NCI-H2227 (cell line): ENCODE measurements around the gene GBA2.

Experiments used
- DNase-seq: peaks from one replicate; lab custom pipeline; 2025; ENCODE audit not compliant: unreplicated experiment; lab: John Stamatoyannopoulos, UW

Gene GBA2

DNA sequence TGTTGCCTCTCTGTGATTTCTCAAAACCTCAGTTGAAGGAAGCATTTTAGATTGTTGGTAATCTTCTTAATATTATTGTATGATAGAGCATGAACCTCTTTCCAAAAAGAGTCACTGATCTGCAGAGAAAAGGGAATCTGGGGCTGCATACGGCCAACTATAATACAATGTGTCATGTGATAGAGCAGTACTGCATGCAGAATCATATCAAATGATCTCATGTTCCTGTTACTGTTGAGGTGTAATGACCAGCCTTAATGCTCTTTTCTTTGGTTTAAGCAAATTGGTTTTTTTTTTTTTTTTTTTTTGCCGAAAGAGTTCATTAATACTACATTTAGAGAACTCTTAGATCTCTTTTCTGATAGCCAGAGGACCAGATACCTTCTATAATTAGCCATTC is 18.0 kb upstream of the GBA2 start:
- DNase-seq, result no peak

- DNase-seq, result no peak
Measured at GRCh38 chr9:35763803-35764202, 14.8 kb upstream of the GBA2 start.

GRCh38 chr9:35763181-35763580 is 14.2 kb upstream of the GBA2 start:
- DNase-seq, result no peak

DNA sequence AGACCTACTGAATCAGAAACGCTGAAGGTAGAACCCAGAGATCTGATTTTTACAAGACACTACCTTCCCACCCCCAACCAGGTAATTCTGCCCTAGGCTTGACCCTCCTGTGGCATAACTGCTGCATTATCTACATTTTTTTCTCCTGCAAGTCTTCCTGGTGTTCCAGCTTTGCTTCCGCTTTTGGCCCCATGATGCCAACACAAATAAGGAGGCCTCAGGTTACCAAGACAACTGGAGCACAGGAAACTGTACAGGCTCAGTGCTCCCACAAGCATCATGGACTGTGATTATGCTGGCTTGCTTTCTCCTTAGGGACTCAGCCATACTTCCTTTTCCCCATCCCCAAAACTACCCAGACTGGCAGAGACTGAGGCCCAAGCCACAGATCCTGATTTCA is 11.6 kb upstream of the GBA2 start:
- no peak for DNase-seq

DNA sequence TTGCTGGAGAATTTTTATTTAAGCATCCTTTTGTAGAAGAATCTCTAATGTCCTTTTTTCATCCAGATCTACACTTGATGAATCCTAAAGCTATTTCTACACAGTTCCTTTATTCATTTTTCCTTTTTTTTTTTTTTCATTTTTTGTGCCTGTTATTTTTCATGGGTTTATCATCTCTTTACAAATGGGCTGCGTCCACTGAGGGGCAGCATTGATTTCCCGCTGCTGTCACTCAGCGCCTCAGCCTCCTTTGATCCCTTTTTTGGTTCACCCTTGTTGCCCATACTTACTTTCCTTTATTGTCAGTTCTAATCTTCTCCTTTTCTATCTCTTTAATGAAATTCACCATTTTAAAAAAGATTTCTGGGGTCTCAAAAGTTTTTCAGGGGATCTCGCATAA is 10.8 kb upstream of the GBA2 start:
- DNase-seq, result no peak

- DNase-seq, result no peak
Measured at GRCh38 chr9:35758475-35759050, 9.5 kb upstream of the GBA2 start.

DNA sequence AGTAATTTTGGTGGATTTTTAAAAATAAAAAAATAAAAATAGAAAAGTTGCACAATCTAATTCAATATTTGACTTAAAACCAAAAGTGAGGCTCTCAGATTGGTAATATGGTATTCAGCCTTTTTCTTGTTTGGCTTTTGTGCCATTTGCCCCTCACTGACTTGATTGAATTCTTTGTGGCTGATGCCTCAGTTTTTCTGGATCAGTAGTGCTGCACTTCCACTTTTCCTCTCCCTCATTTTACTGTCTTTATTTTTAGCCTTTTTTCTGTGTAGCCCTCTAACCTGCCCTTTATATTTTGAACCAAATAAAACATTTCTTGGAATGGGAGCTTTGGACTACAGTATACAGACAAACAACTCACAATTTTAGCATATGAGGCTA is 8.9 kb upstream of the GBA2 start:
- DNase-seq, result no peak

DNA sequence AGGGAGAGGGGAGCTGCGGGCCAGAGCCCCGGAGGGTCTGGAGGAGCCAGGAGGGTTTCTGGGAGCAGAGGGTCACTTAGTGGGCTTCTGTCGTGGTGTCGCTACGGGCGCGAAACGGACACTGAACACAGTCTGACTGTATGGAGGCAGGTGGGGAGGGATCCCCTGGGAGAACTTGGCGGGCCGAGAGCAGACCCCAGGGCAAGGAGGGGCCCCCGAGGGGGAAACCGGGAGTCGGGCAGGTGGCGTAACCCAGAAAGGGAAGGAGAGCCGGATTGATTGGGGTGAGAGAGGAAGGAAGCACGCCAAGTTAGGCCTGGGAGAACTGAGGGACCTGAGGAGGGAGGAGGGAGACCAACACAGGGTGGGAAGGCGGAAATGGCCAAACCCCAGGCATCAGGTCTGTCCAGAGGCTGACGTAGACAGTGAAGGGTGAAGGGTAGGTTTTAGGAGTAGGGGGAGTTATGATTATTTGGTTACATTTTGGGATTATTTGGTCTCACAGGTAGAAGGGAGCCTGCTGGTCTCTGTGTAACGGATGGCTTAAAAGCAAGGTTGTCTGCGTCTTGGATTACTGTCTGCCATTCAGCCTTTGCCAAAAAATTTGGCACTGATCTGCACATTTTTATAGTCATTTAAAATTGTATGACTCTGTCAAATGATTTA is 8.3 kb upstream of the GBA2 start:
- DNase-seq, result peak; percentile 43

- DNase-seq, result peak; percentile 58
Measured at GRCh38 chr9:35756275-35757225, 7.5 kb upstream of the GBA2 start.

DNA sequence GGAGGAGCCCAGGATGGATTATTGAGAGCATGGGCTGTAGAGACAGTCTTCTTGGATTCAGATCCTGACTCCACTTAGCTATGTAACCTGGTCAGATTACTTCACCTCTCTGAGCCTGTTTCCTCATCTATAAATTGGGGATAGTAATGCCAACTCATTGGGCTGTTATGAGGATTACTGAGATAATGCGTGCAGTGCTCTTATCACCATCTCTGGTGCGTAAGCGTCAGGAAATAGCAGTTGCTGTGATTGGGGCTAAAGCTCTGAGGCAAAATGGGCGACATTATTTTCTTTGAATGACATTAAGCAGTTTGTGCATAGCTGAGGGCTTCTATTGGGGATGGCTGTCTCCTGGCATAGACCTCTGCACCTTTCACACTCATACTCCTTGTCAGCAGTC is 6.0 kb upstream of the GBA2 start:
- no peak for DNase-seq

GRCh38 chr9:35754264-35754663 is 5.2 kb upstream of the GBA2 start, which contains the start of gene MSMP:
Gene MSMP (minus strand): TSS chr9:35754276. CDS start chr9:35754129, 147 bp downstream.
- DNase-seq, result no peak

GRCh38 chr9:35753466-35753865 is 4.4 kb upstream of the GBA2 start:
- no peak for DNase-seq

GRCh38 chr9:35750256-35750531 is 1.2 kb upstream of the GBA2 start:
- no peak for DNase-seq

DNA sequence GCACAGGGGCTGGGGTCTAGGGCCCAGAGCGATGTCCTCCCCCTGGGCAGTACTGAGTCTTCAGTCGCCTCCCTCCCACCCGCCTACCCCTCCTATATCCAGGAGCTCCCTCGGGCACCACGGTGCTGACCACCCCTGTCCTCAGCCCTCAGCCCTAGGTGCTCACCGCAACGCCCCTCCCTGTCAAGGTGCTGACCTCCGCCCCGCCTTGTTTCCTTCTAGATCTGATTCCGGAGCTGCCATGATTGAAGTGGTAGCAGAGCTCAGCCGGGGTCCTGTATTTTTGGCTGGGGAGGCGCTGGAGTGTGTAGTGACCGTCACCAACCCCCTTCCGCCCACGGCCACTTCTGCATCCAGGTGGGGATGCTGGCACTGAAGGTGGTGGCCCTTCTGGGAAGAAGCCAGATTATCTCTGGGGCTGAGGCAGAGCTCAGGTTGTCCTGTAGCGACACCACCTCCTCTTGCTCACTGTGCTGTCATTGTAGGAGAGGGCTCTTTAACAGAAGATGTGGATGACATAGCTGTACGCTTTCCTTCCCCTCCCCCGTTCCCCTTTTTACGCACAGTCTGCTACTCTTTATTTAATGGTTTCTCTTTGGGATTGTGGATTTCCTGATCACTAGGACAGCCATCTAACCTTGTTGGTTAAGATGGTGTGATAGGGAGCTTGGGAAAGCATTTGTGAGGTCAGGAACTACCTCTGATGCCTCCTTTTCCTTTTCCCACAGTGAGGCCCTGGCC is 657 bp upstream of the GBA2 start:
- no peak for DNase-seq

DNA sequence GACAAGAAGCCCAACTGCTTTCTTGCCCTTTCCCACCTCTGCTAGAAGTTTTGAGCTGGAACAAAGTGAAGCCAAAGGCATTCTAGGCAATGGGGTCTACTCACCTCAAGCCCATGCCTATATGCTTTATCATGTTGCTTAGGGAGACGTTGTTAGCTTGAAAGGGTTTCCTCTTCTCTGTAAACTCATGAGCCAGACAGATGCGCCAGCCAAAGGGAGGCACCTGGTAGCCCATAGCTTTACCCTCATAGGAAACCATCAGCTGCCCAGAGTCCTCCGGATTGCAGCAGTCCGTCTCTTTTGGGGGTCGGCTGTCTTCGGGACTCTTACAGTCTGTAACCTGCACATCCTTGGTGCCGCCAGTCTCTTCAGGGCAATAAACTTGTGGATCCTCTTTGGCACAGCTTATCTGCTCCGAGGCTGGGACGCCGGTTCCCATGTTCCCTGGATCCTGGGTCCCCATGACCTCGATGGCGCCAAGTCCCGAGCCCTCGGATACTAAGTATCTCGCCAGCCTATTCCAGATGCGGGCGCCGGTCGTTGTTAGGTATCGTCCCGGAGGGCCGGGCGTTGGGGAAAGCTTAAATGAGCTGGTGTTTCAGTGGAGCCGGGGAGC is 678 bp downstream of the GBA2 start:
- no peak for DNase-seq

- DNase-seq, result no peak
Measured at GRCh38 chr9:35746583-35746982, 2.4 kb downstream of the GBA2 start.

DNA sequence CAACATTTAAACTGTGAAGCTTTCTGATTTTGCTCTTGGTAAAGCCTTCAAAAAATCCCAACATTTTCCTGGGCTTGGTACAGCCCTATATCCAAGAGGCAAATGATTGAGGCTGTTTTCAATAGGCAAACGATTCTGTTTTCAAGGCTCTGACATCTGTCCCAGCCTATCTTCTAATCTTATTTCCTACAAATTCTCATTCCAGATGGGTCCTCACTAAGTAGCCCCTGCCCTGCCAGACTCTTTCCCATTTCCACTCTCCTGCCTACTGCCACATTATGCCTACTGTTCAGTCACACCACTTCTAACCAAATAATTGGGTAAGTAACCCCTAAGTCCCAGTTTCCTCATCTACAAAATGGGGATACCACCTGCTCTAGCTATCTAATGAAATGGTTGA is 3.5 kb downstream of the GBA2 start:
- no peak for DNase-seq

DNA sequence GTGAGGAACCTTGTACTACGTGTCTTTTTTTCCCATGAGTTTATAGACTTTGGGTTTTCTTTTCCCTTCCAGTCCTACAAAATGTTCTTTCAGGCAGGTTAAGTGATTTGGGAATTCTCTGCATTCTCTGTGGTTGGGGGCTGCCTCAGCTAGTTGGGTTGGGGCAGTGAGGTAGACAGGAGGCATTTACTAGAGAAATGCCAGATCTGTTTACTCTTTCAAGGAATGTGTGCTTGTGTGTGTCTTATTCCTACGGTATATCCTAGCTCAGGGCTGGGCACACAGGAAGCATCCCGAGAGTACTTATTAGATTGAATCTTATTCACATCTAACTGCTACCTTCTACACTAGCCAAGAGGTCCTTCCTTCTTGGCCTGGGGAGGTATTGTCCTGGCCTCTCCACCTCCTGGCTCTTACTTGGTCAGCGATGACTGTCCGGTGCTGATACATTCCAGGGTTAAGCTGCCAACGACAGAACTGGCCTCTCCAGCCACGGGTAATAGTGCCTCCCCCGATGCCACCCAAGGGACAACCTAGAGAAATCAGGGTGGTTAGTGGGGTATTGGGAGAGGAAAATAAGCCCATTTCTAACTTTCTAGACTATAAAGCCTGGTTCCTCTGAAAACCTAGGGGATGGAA is 5.0 kb downstream of the GBA2 start:
- no peak for DNase-seq

GRCh38 chr9:35743452-35743851 is 5.6 kb downstream of the GBA2 start:
- DNase-seq, result no peak

- no peak for DNase-seq
Measured at GRCh38 chr9:35741740-35742139, 7.3 kb downstream of the GBA2 start.

DNA sequence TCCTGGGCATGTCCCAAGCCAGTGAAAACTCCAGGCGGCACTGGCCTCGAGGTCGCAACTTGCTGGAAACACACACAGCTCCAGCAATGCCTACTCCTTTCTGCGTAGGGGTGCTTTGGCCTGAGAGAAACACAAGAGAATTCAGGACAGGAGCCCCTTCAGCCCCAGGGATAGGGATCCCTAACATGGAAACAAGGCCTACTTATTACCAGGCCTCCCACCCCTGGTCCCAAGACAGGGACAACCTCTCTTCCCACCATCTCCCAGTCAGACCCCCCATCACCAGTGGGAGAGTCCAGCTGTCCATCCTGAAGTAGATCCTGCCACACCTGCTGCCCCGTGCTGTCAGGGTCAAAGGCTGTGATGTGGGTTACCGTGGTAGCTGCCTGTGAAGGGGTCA is 8.8 kb downstream of the GBA2 start:
- DNase-seq, result no peak
